NAMALWA (cell line): ENCODE results near the gene SSH2.
"Not testable (repeated sequence)": the region's sequence is repeated elsewhere in the genome, so short reads cannot be mapped to it uniquely, and the experiment has no call there.

Experiments used
- DNase-seq: peaks from one replicate; pipeline ENCODE4 v3.0.0-alpha.2; 2015; ENCODE audit warnings: low spot score

The SSH2 gene

DNA sequence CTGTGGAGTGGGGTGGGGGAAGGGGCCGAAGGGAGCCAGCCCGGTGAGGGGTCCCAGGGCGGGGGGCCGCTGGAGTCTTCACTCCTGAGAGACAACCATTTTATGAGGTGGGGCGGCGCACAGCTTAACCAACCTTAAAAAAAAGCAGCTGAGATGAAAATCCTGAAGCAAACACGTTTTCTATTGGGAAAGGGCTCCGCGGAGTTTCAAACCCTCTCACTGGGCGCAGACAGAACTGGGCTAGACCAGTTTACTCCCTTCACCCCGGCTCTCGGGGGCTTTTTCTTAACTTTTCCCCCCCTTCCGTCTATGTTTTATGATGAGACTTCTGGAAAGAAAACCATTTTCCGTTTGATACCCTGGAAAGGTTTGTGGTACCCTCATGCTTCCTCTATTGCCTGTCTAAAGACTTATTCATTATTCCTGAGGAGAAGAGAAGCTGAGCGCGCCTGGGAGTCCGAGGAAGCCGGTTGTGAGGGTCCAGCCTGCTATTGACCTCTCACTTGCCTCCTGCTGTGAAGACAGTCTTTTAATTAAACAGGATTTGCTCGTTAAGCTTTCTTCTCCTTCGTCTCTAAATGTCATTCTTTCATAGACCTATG is 482 bp upstream of the SSH2 start:
- DNase-seq = no peak

DNA sequence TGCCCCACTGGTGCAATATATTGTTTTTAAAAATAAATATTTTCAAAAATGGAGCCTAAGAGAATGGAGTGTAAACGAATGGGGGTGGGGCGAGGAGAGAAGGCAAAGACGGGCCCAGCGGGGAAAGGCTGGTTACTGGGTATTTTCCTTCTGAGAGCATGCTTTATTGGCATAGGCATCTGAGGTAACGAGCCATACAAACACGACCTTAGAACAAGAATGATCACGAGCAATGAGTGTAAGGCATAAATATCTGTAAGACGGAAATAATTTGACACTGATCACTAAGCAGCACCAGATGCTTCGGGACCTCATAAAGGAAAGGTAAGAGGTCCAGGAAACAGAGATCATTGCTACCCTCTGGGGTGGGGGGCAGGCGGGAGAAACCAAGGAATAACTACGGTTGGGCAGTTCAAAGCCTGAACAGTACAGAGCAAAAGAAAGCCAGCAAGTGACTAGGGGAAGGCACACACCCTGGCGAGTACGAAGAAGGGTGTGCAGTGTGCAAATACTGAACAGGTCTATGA is 959 bp downstream of the SSH2 start:
- peak; percentile 82 for DNase-seq

DNA sequence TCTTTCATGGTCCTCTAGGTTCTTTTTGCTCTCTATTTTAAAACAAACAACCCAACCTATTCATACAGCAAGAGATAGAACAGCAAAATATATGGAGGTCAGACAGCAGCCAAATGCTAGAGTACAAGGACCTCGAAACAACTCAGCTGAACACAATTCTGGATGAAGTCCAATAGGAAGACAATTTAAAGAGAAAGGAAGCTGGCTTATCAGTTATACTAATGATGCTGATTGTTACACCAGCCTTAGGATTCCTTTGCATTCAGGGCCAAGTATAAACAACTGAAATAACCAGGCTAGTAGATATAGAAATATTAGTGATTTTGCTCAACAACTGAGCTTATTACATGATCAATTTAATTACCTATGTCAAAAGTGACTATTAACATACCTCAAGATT is 2.5 kb downstream of the SSH2 start:
- no peak for DNase-seq

DNA sequence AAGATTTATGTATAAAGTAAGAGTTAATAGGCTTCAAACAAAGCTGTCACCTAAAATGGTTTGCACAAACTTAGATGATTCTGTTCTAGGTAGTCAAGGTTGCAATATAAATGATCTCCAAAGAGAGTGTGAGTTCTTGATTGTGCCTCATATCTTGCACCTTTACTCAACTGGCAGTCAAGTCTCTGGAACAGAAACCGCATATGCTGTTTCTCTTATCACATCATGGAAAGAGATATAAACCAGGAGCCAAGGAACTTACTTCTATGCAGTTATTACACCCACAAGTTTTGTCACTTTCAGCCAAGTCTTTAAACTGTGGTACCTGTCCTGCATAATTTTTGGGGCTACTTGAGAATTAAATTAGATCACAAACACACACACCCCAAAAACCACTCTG is 5.2 kb downstream of the SSH2 start:
- DNase-seq = no peak

DNA sequence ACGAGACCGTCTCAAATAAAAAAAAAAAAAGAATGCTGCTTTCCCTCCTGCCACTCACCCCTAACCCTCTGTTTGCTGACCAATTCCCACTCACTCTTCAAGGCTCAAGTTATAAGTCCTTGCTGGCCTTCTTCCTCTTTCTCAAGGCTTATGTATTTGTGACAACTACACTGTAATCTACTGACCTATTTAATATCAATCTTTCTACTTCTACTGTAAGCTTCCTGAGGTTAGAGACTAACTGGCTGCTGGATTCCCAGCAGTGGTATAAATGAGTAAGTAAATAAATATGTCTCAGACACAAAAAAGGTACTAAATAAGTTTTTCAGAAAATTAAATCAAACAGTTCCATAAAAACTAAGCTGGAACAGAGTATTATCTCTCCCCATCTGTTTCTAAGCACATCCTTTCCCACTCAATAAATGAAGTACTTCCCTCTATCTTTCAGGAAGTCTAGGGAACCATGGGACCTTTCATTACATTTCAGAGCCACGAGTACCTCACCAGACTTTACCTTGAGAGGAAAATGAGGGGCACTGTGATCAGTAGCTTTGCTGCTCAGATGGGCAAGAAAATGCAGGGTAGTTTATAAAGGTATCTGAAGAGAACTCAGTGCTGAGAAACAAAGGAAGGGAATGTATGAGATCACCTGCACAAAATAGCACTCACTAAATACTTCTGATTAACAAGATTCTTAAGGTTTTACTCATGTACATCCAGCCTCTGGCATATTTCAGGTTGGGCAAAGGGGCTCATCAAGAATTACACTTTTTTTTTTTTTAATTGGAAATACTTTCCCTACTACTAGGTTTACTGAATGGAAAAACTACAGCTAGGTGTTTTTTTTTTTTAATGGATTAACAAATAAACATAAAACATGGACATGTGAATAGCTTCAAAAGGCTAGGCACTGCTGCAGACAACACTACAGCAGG is 10.8 kb downstream of the SSH2 start:
- no peak for DNase-seq

DNA sequence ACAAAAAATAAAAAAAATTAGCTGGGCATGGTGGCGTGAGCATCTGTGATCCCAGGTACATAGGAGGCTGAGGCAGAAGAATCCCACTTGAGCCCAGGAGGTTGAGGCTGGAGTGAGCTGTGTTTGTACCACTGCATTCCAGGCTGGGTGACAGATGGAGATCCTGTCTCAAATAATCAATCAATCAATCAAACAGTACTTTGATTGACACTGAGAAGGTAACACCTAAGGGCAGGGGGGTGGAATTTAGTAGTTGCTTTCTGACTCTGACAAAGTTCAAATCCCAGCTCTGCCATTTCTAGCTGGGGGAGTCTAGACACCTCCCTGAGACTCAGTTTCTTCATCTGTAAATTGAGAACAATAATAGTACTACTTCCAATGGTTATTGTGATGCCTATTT is 12.0 kb downstream of the SSH2 start:
- no peak for DNase-seq

DNA sequence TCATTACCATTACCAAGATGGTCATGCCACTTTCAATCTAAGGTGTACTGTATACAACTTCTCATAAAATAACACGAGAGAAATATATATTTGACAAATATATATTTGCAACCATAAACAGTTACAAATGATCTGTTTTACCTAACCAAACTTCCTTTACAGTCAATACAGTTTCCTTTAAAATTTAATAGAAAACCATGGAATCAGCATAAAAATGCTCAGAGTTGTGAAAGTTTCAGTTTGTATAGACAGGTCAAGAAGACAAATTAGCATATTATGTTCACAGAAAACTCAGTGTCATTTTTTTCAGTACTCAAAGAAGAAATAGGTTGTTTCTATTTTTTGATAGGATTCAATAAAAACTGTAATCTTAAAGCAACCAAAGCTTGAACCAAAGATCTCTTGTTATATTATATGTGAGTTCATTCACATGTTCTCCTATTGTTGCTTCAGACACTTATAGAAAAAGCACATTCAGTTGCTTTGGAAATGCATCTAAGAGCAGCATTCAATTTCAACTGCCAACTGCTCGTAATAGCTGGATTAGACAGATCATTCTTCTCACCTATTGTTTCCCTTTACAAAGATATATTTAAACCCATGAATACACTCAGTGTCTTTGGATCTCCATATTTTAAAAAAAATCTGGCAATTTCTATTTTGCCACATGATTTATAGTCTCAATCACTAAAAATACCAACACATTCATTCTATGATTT is 15.1 kb downstream of the SSH2 start:
- no peak for DNase-seq

DNA sequence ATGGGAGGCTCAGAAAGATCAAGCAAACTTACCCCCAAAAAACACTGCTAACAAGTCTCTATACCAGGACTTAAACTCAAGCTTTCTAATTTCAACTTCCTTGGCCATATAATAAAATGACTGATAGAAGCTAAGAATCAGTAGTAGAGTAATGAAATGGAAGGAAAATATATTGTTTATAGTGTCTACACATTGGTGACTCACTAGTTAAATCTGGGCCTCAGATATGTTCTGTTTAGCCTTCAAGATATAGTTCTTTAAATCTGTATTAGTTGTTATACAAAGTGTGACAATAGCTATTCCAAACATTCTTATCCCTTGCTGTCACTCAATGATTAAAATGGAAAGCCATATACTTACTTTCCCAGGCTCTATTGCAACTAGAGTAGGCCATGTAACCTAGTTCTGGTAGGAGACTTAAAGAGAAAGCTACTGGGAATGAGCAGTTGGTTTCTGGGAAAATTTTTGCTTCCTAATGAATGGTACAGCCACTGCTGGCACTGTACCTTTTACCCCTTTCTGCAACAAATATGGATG is 18.3 kb downstream of the SSH2 start:
- DNase-seq = no peak

DNA sequence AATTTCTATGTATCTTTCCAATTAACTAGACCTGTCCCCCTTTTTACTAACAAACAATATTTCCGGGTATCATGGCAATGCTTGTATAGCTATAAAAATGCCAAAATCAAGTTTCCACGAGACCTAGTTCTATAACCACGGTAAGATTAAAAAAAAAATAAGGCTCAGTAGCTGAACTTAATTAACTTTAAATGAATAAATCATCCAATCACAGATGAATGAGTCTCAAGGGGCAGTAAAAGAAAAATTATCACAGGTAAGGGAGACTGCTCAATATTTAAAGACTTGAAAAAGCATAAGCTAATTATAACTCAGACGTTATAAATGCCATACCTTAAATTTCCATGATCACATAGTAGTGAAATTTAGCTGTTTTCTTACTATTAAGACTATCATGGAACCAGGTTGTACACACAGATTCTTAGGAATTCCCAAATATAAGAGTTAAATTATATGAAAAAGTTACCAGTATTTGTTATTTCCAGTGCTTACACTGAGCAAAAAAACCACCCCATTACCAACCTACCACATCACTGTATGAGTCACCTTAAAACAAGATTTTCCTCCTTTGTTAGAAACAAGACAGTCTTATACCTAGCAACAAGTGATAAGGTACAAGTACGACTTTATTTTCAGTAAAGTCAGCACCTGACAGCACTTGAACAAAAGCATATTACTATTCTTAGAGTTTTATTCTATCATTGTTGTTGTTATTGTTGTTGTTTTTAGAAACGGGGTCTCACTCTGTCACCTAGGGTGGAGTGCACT is 20.6 kb downstream of the SSH2 start:
- no peak for DNase-seq

DNA sequence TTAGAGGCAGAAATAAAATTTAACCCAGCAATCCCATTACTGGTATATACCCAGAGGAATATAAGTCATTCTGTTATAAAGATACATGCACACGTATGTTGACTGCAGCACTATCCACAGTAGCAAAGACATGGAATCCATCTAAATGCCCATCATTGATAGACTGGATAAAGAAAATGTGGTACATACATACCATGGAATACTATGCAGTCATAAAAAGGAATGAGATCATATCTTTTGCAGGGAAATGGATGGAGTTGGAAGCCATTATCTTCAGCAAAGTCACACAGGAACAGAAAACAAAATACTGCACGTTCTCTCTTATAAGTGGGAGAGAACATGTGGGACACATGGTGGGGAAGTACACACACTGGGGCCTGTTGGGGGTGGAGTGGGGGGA is 23.1 kb downstream of the SSH2 start:
- no peak for DNase-seq

DNA sequence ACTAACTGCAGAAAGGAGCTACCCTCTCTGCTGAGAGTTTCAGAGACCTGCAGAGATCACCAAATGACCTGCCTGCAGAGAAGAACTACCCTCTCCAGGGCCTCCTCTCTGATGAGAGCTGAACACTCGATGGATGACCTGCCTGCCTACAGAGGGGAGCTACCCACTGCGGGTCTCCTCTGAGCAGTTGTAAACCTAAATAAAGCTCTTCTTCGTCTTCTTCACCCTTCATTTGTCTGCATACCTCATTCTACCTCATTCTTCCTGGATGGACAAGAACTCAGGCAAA is 24.2 kb downstream of the SSH2 start:
- DNase-seq = no peak

DNA sequence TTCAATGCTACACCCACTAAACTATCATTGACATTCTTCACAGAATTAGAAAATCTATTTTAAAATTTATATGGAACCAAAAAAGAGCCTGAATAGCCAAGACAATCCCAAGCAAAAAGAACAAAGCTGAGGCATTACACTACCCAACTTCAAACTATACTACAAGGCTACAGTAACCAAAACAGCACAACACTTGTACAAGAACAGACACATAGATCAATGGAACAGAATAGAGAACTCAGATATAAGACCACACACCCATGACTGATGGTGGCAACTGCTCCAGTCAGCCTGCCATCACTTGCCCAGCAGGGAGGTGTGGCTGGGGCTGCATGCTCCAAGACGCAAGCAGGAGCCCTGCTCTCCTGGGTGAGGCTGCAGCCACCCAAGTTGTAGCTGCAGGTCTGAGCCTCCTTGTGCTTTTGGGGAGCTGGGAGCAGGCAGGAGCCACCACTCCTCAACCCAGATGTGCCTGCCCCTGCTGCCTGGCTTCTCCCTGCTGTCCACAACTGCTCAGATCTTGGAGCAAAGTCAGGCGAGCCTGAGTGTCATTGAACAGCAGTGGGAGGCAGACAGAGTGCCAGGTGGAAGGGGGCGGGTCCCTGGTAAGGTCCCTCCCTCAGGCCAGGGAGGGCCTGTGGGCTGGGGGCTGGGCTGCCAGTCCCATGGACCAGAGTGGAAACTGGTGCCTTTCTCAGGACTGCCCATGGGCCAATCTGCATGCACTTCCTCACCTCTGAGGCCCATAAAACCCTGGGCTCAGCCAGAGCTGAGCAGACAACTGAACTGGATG is 24.7 kb downstream of the SSH2 start:
- DNase-seq = no peak

DNA sequence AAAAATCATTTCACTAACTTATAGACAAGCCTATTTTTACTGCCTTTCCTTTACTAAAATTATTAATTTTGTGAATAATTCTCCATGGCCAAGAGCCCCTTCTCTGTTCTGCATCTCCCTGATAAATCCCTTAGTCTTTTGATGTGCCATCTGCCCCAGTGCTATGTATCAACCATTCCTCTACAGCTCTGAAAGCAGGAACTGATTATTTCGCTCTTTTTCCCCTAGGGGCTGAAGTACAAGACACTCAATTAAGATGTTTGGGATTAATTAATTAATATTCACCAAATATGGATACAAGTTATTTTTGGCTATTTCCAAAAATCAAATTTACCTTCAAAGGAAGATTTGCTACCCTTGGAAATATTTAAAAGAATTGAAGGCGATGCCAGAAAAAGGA is 26.6 kb downstream of the SSH2 start:
- no peak for DNase-seq

DNA sequence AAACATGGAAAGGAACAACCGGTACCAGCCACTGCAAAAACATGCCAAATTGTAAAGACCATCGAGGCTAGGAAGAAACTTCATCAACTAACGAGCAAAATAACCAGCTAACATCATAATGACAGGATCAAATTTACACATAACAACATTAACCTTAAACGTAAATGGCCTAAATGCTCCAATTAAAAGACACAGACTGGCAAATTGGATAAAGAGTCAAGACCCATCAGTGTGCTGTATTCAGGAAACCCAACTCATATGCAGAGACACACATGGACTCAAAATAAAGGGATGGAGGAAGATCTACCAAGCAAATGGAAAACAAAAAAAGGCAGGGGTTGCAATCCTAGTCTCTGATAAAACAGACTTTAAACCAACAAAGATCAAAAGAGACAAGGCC is 32.9 kb downstream of the SSH2 start:
- not testable (repeated sequence) for DNase-seq

DNA sequence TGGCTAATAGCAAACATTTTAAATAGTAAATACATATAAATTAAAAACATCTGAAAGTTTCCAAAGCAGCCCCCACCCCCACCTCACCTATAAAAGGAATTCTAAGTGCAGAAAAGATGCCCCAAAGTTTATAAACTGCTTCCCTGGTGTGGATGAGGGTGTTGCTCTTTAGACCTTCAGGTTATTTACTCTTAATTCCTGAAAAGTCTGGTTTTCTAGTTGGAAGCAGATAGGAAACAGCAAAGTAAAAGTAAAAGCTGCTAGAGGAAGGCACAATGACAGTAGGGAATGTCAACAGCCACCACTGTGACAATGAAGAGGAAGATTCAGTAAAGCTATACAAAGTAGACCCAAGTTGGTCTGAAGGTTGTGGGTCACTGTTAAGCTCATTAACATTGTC is 37.8 kb downstream of the SSH2 start:
- no peak for DNase-seq

DNA sequence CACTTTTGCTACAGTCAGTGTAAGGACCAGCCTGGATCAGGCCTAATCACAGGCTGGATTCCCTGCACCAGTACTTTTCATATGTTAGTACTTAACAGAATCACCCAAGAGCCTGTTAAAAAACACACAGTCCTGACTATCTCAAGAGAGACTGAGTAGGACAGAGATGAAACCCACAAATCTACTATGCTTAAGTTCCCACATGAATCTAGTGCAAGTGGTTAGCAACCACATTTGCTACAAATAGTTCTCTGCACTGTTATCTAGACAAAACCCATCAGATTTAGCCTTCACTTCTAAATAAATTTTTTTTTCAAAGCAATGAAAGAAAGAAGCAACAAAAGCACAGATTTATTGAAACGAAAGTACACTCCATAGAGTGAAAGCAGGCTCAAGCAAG is 38.9 kb downstream of the SSH2 start:
- DNase-seq = no peak

DNA sequence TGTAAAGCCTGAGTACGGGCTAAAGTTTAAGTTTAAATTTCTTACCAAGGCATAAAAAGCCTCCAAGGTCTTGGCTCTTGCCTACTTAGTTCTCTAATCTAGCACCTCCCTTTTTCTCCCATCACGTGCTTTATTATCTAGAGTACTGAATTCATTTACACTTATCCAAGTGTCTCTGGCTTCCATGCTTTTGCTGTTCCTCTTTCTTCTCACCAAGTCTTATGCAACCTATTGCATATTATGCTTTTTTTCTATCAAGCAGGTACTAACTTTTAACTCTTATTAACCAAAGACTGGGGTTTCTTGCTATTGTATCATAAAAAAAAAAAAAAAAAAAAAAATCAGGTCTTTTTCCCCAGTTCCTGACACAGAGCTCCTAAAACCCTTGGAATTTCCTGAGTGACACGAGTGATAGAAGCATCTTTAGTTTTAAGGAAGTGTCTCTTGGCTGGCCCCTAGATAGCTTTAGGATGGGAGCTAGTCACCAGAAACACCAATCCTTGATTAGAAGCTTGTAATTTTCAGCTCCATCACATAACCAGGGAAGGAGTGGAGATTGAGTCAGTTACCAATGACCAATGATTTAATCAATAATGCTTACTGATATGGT is 44.9 kb downstream of the SSH2 start:
- no peak for DNase-seq

DNA sequence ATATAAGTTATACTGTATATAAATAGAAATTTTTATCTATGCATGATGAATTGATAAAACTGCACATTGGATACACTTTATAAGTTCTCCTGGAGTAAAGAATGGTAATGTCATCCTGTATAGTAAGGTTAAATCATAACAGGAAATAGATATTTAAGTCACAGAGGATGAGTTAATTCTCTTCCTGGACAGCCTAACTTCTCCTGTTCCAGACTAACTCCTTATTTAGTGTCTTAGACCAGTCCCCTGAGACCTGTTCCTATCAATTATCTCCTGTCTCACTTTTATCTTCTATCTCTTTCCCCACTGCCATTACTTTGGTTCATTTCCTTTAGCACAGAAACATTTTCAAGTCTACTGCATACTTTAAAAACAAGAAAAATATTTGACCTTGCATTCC is 46.5 kb downstream of the SSH2 start:
- no peak for DNase-seq

DNA sequence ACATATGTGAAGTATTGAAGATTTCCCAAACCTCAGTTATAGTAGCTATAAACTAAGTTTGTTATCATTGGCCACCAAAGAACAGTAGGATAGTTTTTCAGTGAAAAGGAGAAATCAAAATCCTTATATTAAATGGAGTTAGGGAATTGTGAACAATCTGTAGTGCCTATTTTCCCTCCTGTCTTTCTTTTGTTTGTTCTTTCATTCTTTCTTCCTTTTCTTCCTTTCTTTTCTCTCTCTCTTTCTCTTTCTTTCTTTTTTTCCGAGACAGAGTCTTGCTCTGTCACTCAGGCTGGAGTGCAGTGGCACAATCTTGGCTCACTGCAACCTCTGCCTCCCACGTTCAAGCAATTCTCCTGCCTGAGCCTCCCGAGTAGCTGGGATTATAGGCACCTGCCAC is 48.8 kb downstream of the SSH2 start:
- DNase-seq = no peak

DNA sequence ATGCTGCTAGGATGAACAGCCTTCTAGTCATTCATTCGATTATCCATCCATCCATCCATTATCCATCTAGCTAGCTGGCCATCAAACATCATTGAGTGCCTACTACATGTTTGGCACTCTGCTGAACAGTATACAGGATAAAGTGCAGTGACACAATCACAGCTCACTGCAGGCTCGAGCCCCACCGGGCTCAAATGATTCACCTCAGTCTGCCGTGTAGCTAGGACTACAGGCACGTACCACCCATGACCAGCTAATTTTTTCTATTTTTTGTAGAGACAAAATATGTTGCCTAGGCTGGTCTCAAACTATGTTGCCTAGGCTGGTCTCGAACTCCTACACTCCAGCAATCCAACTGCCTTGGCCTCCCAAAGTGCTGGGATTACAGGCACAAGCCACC is 50.0 kb downstream of the SSH2 start:
- no peak for DNase-seq
